HUES6 (cell line): ENCODE measurements around the gene NEURL1.

Source experiments
- H3K27ac ChIP-seq: 2 replicates; pipeline ENCODE4 v1.7.0; 2013; ENCODE audit warnings: low read depth, mild to moderate bottlenecking, low read length, inconsistent platforms
- H3K27me3 ChIP-seq: 2 replicates; pipeline ENCODE4 v1.6.1; 2013; ENCODE audit warnings: low read length; ENCODE audit not compliant: control insufficient read depth, insufficient read depth
- H3K36me3 ChIP-seq: 2 replicates; pipeline ENCODE4 v1.6.1; 2013; ENCODE audit warnings: low read length; ENCODE audit not compliant: control insufficient read depth, insufficient read depth
- H3K4me1 ChIP-seq: 2 replicates; pipeline ENCODE4 v1.6.1; 2013; ENCODE audit warnings: low read length; ENCODE audit not compliant: control insufficient read depth, insufficient read depth
- H3K4me3 ChIP-seq: 2 replicates; pipeline ENCODE4 v1.5.1; 2013; ENCODE audit warnings: low read depth, low read length
- H3K9ac ChIP-seq: one replicate; pipeline ENCODE4 v1.6.1; 2013; ENCODE audit warnings: mild to moderate bottlenecking, low read length
- H3K9me3 ChIP-seq: 2 replicates; pipeline ENCODE4 v1.6.1; 2013; ENCODE audit warnings: low read depth, low read length; ENCODE audit not compliant: control insufficient read depth, insufficient read depth

Gene NEURL1

GRCh38 chr10:103493362-103493915, at the start of gene NEURL1:
NEURL1 (plus strand) TSS chr10:103493705; CDS start chr10:103494388, 683 bp downstream.
- H3K9me3 ChIP-seq: no peaks in the 10 kb centered on the region
- peaks cover 26% of the 10 kb centered on the region for H3K4me1 ChIP-seq
- peak within 1 kb of the TSS; percentile 88 for H3K4me3 ChIP-seq
- H3K36me3 ChIP-seq: no peaks in the 10 kb centered on the region
- H3K27me3 ChIP-seq: peaks cover 38% of the 10 kb centered on the region
- peak within 1 kb of the TSS; percentile 75 for H3K9ac ChIP-seq
- no peak within 1 kb of the TSS; the same call in 1 of the 2 replicates for H3K27ac ChIP-seq

- peaks cover 93% of the 10 kb centered on the region for H3K36me3 ChIP-seq
- H3K4me1 ChIP-seq: no peaks in the 10 kb centered on the region
- no peak overlapping the region for H3K4me3 ChIP-seq
Observed at GRCh38 chr10:103444478-103444877, 49.0 kb upstream of the NEURL1 start.

GRCh38 chr10:103445366-103445765, 48.1 kb upstream of the NEURL1 start:
- peaks cover 2% of the 10 kb centered on the region; the same call in 1 of the 2 replicates for H3K4me1 ChIP-seq
- H3K27me3 ChIP-seq: no peaks in the 10 kb centered on the region
- H3K27ac ChIP-seq: no peak overlapping the region
- no peaks in the 10 kb centered on the region for H3K9me3 ChIP-seq
- peaks cover 91% of the 10 kb centered on the region for H3K36me3 ChIP-seq
- H3K4me3 ChIP-seq: no peak overlapping the region
- no peak overlapping the region for H3K9ac ChIP-seq

More at GRCh38 chr10:103444478-103444877, 49.0 kb upstream of the NEURL1 start:
- Histone ChIP-seq H3K27ac (no peak overlapping the region), H3K27me3 (no peaks in the 10 kb centered on the region), H3K9ac (no peak overlapping the region), H3K9me3 (no peaks in the 10 kb centered on the region)

GRCh38 chr10:103445767-103446567, 47.5 kb upstream of the NEURL1 start:
- Histone ChIP-seq H3K27me3 (no peaks in the 10 kb centered on the region), H3K9ac (no peak overlapping the region), H3K4me3 (no peak overlapping the region), H3K27ac (no peak overlapping the region), H3K36me3 (peaks cover 85% of the 10 kb centered on the region), H3K9me3 (no peaks in the 10 kb centered on the region), H3K4me1 (peaks cover 8% of the 10 kb centered on the region; the same call in 1 of the 2 replicates)

GRCh38 chr10:103447187-103447586, 46.3 kb upstream of the NEURL1 start:
- Histone ChIP-seq H3K4me3 (no peak overlapping the region), H3K9me3 (no peaks in the 10 kb centered on the region), H3K27ac (no peak overlapping the region), H3K9ac (no peak overlapping the region), H3K36me3 (peaks cover 73% of the 10 kb centered on the region), H3K4me1 (peaks cover 17% of the 10 kb centered on the region; the same call in 1 of the 2 replicates), H3K27me3 (no peaks in the 10 kb centered on the region)

GRCh38 chr10:103448746-103449145, 44.8 kb upstream of the NEURL1 start:
- Histone ChIP-seq H3K27me3 (no peaks in the 10 kb centered on the region), H3K27ac (no peak overlapping the region), H3K9ac (no peak overlapping the region), H3K9me3 (no peaks in the 10 kb centered on the region), H3K4me1 (peaks cover 24% of the 10 kb centered on the region; the same call in 1 of the 2 replicates), H3K36me3 (peaks cover 57% of the 10 kb centered on the region), H3K4me3 (no peak overlapping the region)

- no peak overlapping the region for H3K27ac ChIP-seq
- H3K9ac ChIP-seq: no peak overlapping the region
- no peaks in the 10 kb centered on the region for H3K9me3 ChIP-seq
- no peaks in the 10 kb centered on the region for H3K27me3 ChIP-seq
- peaks cover 50% of the 10 kb centered on the region for H3K36me3 ChIP-seq
- H3K4me1 ChIP-seq: peaks cover 24% of the 10 kb centered on the region; the same call in 1 of the 2 replicates
- no peak overlapping the region for H3K4me3 ChIP-seq
Observed at GRCh38 chr10:103449208-103450144, 44.0 kb upstream of the NEURL1 start.

- Histone ChIP-seq H3K36me3 (peaks cover 42% of the 10 kb centered on the region), H3K4me1 (peaks cover 24% of the 10 kb centered on the region; the same call in 1 of the 2 replicates), H3K27ac (no peak overlapping the region), H3K9me3 (no peaks in the 10 kb centered on the region), H3K9ac (no peak overlapping the region), H3K4me3 (no peak overlapping the region), H3K27me3 (no peaks in the 10 kb centered on the region)
Observed at GRCh38 chr10:103450201-103450695, 43.3 kb upstream of the NEURL1 start.

- peak overlapping the region; percentile 59 for H3K9ac ChIP-seq
- H3K4me3 ChIP-seq: peak overlapping the region; percentile 50
- peaks cover 24% of the 10 kb centered on the region; the same call in 1 of the 2 replicates for H3K4me1 ChIP-seq
- H3K27ac ChIP-seq: no peak overlapping the region
- no peaks in the 10 kb centered on the region for H3K9me3 ChIP-seq
- no peaks in the 10 kb centered on the region for H3K27me3 ChIP-seq
- H3K36me3 ChIP-seq: peaks cover 32% of the 10 kb centered on the region
Observed at GRCh38 chr10:103451091-103451813, 42.3 kb upstream of the NEURL1 start.
